ENCODE results near the gene IMMT. TPM values are rescaled to one million over a fixed set of nuclear protein-coding genes. Genes with fewer than 3 reads are reported as not detected.

IMMT gene
- polyA plus RNA-seq, 1 donor (not counting 4 experiments of a cell fraction or from before 2014, with no cell fraction given): 91.5 TPM

GRCh38 chr2:86238354-86238753, 43.1 kb upstream of the IMMT start:
- Histone ChIP-seq H3K9ac (ENCODE audit: control insufficient read depth, extremely low read depth, insufficient read depth, low read length) (no peak overlapping the region), H3K4me2 (ENCODE audit: control insufficient read depth, extremely low read depth, insufficient read depth, low read depth, low read length) (no peak overlapping the region), H3K4me3 (ENCODE audit: control insufficient read depth in 2 of 3, extremely low read depth in 1 of 3, insufficient read depth in 2 of 3, low read depth in 1 of 3, low read length in 3 of 3) (no peak overlapping the region), H3K27ac (ENCODE audit: control insufficient read depth, insufficient read depth, low read length) (no peak overlapping the region), H3K4me1 (ENCODE audit: control insufficient read depth, extremely low read depth, insufficient read depth, low read length) (no peaks in the 10 kb centered on the region), H3K9me1 (ENCODE audit: control insufficient read depth, extremely low read depth, insufficient read depth, low read length) (no peaks in the 10 kb centered on the region), H3K9me3 (ENCODE audit: control insufficient read depth, low read depth, low read length) (no peaks in the 10 kb centered on the region), H3K36me3 (ENCODE audit: control insufficient read depth in 2 of 2, extremely low read depth in 1 of 2, insufficient read depth in 2 of 2, low read length in 2 of 2) (no peaks in the 10 kb centered on the region), H2AFZ (ENCODE audit: control insufficient read depth, low read length) (no peak overlapping the region), H3K27me3 (ENCODE audit: control insufficient read depth, extremely low read depth, insufficient read depth, low read length) (peaks cover 4% of the 10 kb centered on the region), H4K20me1 (ENCODE audit: control insufficient read depth, extremely low read depth, insufficient read depth, low read length) (peaks cover 5% of the 10 kb centered on the region), H3K79me2 (ENCODE audit: control insufficient read depth, insufficient read depth, low read length) (no peaks in the 10 kb centered on the region)
- dilution Hi-C loops (cut with MboI; ENCODE audit: extremely low pct_ligation_motif_present, low sequenced_read_pairs): no loop called here
- DNase-seq (ENCODE audit: low read depth, low spot score): no peak
- TF ChIP-seq EZH2 (IDR thresholded peaks at IDR 0.05; ENCODE audit: low read length) (no peak), CTCF (optimal IDR thresholded peaks at IDR 0.05 in 1 of 3, IDR thresholded peaks at IDR 0.05 in 1 of 3, conservative IDR thresholded peaks at IDR 0.05 in 1 of 3; ENCODE audit: extremely low read depth in 1 of 3, insufficient read depth in 2 of 3, low read length in 3 of 3) (no peak)
- no peak for FAIRE-seq

GRCh38 chr2:86237172-86237571, 41.9 kb upstream of the IMMT start:
- H3K27me3 ChIP-seq (ENCODE audit: control insufficient read depth, extremely low read depth, insufficient read depth, low read length): peaks cover 4% of the 10 kb centered on the region
- no peaks in the 10 kb centered on the region for H3K36me3 ChIP-seq (ENCODE audit: control insufficient read depth in 2 of 2, extremely low read depth in 1 of 2, insufficient read depth in 2 of 2, low read length in 2 of 2)
- DNase-seq (ENCODE audit: low read depth, low spot score) (no peak), FAIRE-seq (no peak)
- no peaks in the 10 kb centered on the region for H3K9me1 ChIP-seq (ENCODE audit: control insufficient read depth, extremely low read depth, insufficient read depth, low read length)
- TF ChIP-seq EZH2 (IDR thresholded peaks at IDR 0.05; ENCODE audit: low read length) (no peak), CTCF (optimal IDR thresholded peaks at IDR 0.05 in 1 of 3, IDR thresholded peaks at IDR 0.05 in 1 of 3, conservative IDR thresholded peaks at IDR 0.05 in 1 of 3; ENCODE audit: extremely low read depth in 1 of 3, insufficient read depth in 2 of 3, low read length in 3 of 3) (no peak)
- H3K9me3 ChIP-seq (ENCODE audit: control insufficient read depth, low read depth, low read length): no peaks in the 10 kb centered on the region
- no peak overlapping the region for H3K9ac ChIP-seq (ENCODE audit: control insufficient read depth, extremely low read depth, insufficient read depth, low read length)
- H3K27ac ChIP-seq (ENCODE audit: control insufficient read depth, insufficient read depth, low read length): no peak overlapping the region
- H3K4me2 ChIP-seq (ENCODE audit: control insufficient read depth, extremely low read depth, insufficient read depth, low read depth, low read length): no peak overlapping the region
- H3K4me3 ChIP-seq (ENCODE audit: control insufficient read depth in 2 of 3, extremely low read depth in 1 of 3, insufficient read depth in 2 of 3, low read depth in 1 of 3, low read length in 3 of 3): no peak overlapping the region
- H3K4me1 ChIP-seq (ENCODE audit: control insufficient read depth, extremely low read depth, insufficient read depth, low read length): no peaks in the 10 kb centered on the region
- dilution Hi-C loops (cut with MboI; ENCODE audit: extremely low pct_ligation_motif_present, low sequenced_read_pairs): no loop called here
- no peaks in the 10 kb centered on the region for H3K79me2 ChIP-seq (ENCODE audit: control insufficient read depth, insufficient read depth, low read length)
- H2AFZ ChIP-seq (ENCODE audit: control insufficient read depth, low read length): no peak overlapping the region
- peaks cover 5% of the 10 kb centered on the region for H4K20me1 ChIP-seq (ENCODE audit: control insufficient read depth, extremely low read depth, insufficient read depth, low read length)
